Measurements from ENCODE around the gene TLE2.

DNA sequence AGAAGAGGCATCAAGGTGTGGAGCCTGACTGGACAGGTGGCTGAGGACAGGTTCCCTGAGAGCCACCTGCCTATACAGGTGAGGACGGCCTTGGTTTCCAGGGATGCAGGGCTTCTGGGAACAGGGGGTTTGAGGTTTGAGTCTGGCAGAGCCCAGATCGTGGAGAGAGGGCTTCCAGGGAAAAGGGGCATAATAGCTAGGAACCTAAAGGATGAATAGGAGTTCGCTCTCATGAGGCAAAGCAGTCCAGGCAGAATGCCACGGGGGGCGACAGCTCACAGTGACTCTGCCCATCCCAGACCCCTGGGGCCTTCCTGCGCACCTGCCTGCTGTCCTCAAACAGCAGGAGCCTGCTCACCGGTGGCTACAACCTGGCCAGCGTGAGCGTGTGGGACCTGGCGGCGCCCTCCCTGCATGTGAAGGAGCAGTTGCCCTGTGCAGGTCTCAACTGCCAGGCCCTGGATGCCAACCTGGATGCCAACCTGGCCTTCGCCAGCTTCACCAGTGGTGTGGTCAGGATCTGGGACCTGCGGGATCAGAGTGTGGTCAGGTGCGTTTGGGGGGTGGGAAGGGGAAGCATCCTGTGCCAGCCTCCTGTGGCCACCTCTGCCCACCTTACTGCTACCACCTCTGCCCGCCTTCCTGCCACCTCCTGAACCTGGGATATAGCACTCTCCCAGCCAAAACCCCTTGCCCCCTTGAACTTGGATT lies 39.7 kb downstream of the TLE2 start:
- no peak for TF ChIP-seq POLR2A (IDR thresholded peaks at IDR 0.05)
- TF ChIP-seq, protein P1, sequence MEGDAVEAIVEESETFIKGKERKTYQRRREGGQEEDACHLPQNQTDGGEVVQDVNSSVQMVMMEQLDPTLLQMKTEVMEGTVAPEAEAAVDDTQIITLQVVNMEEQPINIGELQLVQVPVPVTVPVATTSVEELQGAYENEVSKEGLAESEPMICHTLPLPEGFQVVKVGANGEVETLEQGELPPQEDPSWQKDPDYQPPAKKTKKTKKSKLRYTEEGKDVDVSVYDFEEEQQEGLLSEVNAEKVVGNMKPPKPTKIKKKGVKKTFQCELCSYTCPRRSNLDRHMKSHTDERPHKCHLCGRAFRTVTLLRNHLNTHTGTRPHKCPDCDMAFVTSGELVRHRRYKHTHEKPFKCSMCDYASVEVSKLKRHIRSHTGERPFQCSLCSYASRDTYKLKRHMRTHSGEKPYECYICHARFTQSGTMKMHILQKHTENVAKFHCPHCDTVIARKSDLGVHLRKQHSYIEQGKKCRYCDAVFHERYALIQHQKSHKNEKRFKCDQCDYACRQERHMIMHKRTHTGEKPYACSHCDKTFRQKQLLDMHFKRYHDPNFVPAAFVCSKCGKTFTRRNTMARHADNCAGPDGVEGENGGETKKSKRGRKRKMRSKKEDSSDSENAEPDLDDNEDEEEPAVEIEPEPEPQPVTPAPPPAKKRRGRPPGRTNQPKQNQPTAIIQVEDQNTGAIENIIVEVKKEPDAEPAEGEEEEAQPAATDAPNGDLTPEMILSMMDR (IDR thresholded peaks at IDR 0.05) = no peak

All from thyroid gland (tissue), 4 donors.